ENCODE data around the gene TBL1X. TPM values are rescaled to one million over a fixed set of nuclear protein-coding genes. Genes with fewer than 3 reads are reported as not detected.

Gene TBL1X
- total RNA-seq, 1 donor from 2014 or later = 26.4 TPM

- Histone ChIP-seq H3K27me3 (ENCODE audit: insufficient read depth, low read length) (peaks cover 4% of the 10 kb centered on the region), H3K4me3 (ENCODE audit: insufficient read depth, low read depth, low read length) (no peak overlapping the region), H3K9ac (ENCODE audit: low read length) (no peak overlapping the region), H2AFZ (ENCODE audit: low read depth, low read length) (no peak overlapping the region), H3K27ac (ENCODE audit: low read depth, low read length) (no peak overlapping the region), H3K36me3 (ENCODE audit: insufficient read depth, low read length) (no peaks in the 10 kb centered on the region), H3K9me3 (ENCODE audit: insufficient read depth, low read depth, low read length) (no peaks in the 10 kb centered on the region), H4K20me1 (ENCODE audit: insufficient read depth, low read length) (no peaks in the 10 kb centered on the region), H3K4me2 (ENCODE audit: low read length) (no peak overlapping the region), H3K79me2 (ENCODE audit: insufficient read depth, low read length) (no peaks in the 10 kb centered on the region), H3K4me1 (ENCODE audit: insufficient read depth, low read length) (no peaks in the 10 kb centered on the region)
- H3K4me1 Mint-ChIP-seq (ENCODE audit: low read depth, unreplicated experiment) = peaks cover 3% of the 10 kb centered on the region
- no peak overlapping the region for H3K27ac Mint-ChIP-seq (ENCODE audit: unreplicated experiment)
- H3K4me3 Mint-ChIP-seq (ENCODE audit: unreplicated experiment) = no peak overlapping the region
- peaks cover 5% of the 10 kb centered on the region for H3K27me3 Mint-ChIP-seq (ENCODE audit: low read depth, unreplicated experiment)
- H3K36me3 Mint-ChIP-seq (ENCODE audit: low read depth, unreplicated experiment) = no peaks in the 10 kb centered on the region
- TF ChIP-seq, protein P1, sequence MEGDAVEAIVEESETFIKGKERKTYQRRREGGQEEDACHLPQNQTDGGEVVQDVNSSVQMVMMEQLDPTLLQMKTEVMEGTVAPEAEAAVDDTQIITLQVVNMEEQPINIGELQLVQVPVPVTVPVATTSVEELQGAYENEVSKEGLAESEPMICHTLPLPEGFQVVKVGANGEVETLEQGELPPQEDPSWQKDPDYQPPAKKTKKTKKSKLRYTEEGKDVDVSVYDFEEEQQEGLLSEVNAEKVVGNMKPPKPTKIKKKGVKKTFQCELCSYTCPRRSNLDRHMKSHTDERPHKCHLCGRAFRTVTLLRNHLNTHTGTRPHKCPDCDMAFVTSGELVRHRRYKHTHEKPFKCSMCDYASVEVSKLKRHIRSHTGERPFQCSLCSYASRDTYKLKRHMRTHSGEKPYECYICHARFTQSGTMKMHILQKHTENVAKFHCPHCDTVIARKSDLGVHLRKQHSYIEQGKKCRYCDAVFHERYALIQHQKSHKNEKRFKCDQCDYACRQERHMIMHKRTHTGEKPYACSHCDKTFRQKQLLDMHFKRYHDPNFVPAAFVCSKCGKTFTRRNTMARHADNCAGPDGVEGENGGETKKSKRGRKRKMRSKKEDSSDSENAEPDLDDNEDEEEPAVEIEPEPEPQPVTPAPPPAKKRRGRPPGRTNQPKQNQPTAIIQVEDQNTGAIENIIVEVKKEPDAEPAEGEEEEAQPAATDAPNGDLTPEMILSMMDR (IDR thresholded peaks at IDR 0.05; ENCODE audit: insufficient read depth, low read depth, low read length) = no peak
- no peak for TF ChIP-seq EZH2 (IDR thresholded peaks at IDR 0.05; ENCODE audit: insufficient read depth, low read length)
- H3K9me3 Mint-ChIP-seq (ENCODE audit: unreplicated experiment) = no peaks in the 10 kb centered on the region
- DNase-seq (ENCODE audit: low read depth) (no peak), FAIRE-seq (peak; percentile 41)
These were observed 305.5 kb downstream of the TBL1X start for GRCh38 chrX:9770319-9770718.

DNA sequence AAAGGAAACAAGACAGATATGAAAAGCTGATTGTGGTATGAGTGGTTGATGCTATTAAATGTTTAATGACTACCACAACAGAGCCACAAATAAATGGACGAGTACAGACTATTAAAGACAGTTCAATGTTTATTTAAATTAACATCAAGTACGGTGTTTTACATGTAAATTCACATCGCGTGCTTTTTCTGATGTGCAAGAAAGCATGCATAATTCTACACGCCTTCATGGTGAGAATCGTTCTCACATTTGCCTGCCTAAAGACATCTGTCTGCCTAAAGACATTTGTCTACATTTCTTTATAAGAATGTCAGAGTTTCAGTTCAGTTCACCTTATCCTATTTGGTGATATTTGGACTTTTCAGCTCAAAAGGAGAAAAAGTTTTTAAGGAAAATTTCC is 308.1 kb downstream of the TBL1X start:
- no peaks in the 10 kb centered on the region for H3K27me3 ChIP-seq (ENCODE audit: insufficient read depth, low read length)
- H3K27ac ChIP-seq (ENCODE audit: low read depth, low read length) = no peak overlapping the region
- H3K79me2 ChIP-seq (ENCODE audit: insufficient read depth, low read length) = no peaks in the 10 kb centered on the region
- H3K4me3 ChIP-seq (ENCODE audit: insufficient read depth, low read depth, low read length) = no peak overlapping the region
- TF ChIP-seq, protein P1 (IDR thresholded peaks at IDR 0.05; ENCODE audit: insufficient read depth, low read depth, low read length) = no peak
- no peak for TF ChIP-seq EZH2 (IDR thresholded peaks at IDR 0.05; ENCODE audit: insufficient read depth, low read length)
- H3K9me3 Mint-ChIP-seq (ENCODE audit: unreplicated experiment) = no peaks in the 10 kb centered on the region
- no peak overlapping the region for H3K4me3 Mint-ChIP-seq (ENCODE audit: unreplicated experiment)
- H3K27ac Mint-ChIP-seq (ENCODE audit: unreplicated experiment) = no peak overlapping the region
- H3K4me1 ChIP-seq (ENCODE audit: insufficient read depth, low read length) = no peaks in the 10 kb centered on the region
- no peak overlapping the region for H3K9ac ChIP-seq (ENCODE audit: low read length)
- H2AFZ ChIP-seq (ENCODE audit: low read depth, low read length) = no peak overlapping the region
- H3K9me3 ChIP-seq (ENCODE audit: insufficient read depth, low read depth, low read length) = no peaks in the 10 kb centered on the region
- H3K4me2 ChIP-seq (ENCODE audit: low read length) = no peak overlapping the region
- H3K36me3 Mint-ChIP-seq (ENCODE audit: low read depth, unreplicated experiment) = no peaks in the 10 kb centered on the region
- H3K36me3 ChIP-seq (ENCODE audit: insufficient read depth, low read length) = no peaks in the 10 kb centered on the region
- no peaks in the 10 kb centered on the region for H3K27me3 Mint-ChIP-seq (ENCODE audit: low read depth, unreplicated experiment)
- H3K4me1 Mint-ChIP-seq (ENCODE audit: low read depth, unreplicated experiment) = peaks cover under 1% of the 10 kb centered on the region
- FAIRE-seq (peak; percentile 39), DNase-seq (ENCODE audit: low read depth) (no peak)
- H4K20me1 ChIP-seq (ENCODE audit: insufficient read depth, low read length) = no peaks in the 10 kb centered on the region

- Histone ChIP-seq H3K4me2 (ENCODE audit: low read length) (no peak overlapping the region), H3K9ac (ENCODE audit: low read length) (no peak overlapping the region), H3K27me3 (ENCODE audit: insufficient read depth, low read length) (no peaks in the 10 kb centered on the region), H2AFZ (ENCODE audit: low read depth, low read length) (no peak overlapping the region), H3K9me3 (ENCODE audit: insufficient read depth, low read depth, low read length) (no peaks in the 10 kb centered on the region), H3K36me3 (ENCODE audit: insufficient read depth, low read length) (no peaks in the 10 kb centered on the region), H4K20me1 (ENCODE audit: insufficient read depth, low read length) (no peaks in the 10 kb centered on the region), H3K4me3 (ENCODE audit: insufficient read depth, low read depth, low read length) (no peak overlapping the region), H3K79me2 (ENCODE audit: insufficient read depth, low read length) (no peaks in the 10 kb centered on the region), H3K4me1 (ENCODE audit: insufficient read depth, low read length) (no peaks in the 10 kb centered on the region), H3K27ac (ENCODE audit: low read depth, low read length) (no peak overlapping the region)
- no peak overlapping the region for H3K27ac Mint-ChIP-seq (ENCODE audit: unreplicated experiment)
- H3K27me3 Mint-ChIP-seq (ENCODE audit: low read depth, unreplicated experiment) = no peaks in the 10 kb centered on the region
- TF ChIP-seq, protein P1 (IDR thresholded peaks at IDR 0.05; ENCODE audit: insufficient read depth, low read depth, low read length) = no peak
- TF ChIP-seq EZH2 (IDR thresholded peaks at IDR 0.05; ENCODE audit: insufficient read depth, low read length) = no peak
- H3K4me1 Mint-ChIP-seq (ENCODE audit: low read depth, unreplicated experiment) = no peaks in the 10 kb centered on the region
- DNase-seq (ENCODE audit: low read depth) = no peak
- no peaks in the 10 kb centered on the region for H3K9me3 Mint-ChIP-seq (ENCODE audit: unreplicated experiment)
- no peaks in the 10 kb centered on the region for H3K36me3 Mint-ChIP-seq (ENCODE audit: low read depth, unreplicated experiment)
- no peak for FAIRE-seq
- no peak overlapping the region for H3K4me3 Mint-ChIP-seq (ENCODE audit: unreplicated experiment)
These were observed 311.1 kb downstream of the TBL1X start for GRCh38 chrX:9775930-9776329.

All from astrocyte (in vitro differentiated cells and primary cell).